Naive thymus-derived CD4-positive, alpha-beta T cell (primary cell): ENCODE results near the gene NTHL1. TPM values are rescaled to one million over a fixed set of nuclear protein-coding genes. Genes with fewer than 3 reads are reported as not detected.

Experiments
- ATAC-seq: fragments of 150-1000 bp; cut with Tn5 transposase; 2 replicates; pipeline ENCODE4 v1.10.0; 2021; ENCODE audit warnings: mild to moderate bottlenecking, moderate library complexity
- CTCF ChIA-PET: fragments of 350-600 bp; sonication (Branson Sonifier 250); formaldehyde crosslinking; loops from one replicate; lab custom pipeline; 2021; ENCODE audit warnings: antibody characterized with exemption; lab: Charles Lee
- POLR2A ChIA-PET: fragments of 350-600 bp; sonication (Branson Sonifier 250); formaldehyde crosslinking; loops from one replicate; lab custom pipeline; 2021; ENCODE audit warnings: antibody characterized with exemption, inconsistent platforms; lab: Charles Lee
- DNase-seq, 9 donors: peaks; one replicate each; pipeline versions ENCODE4 v3.0.0 to v3.0.0-alpha.2; 2020 to 2022; ENCODE audit warnings: mixed read lengths in 1 of 9
- H3K27ac ChIP-seq: one replicate; pipeline ENCODE4 v1.7.0; 2013; ENCODE audit warnings: mild to moderate bottlenecking, low read depth, low read length, moderate library complexity
- H3K27me3 ChIP-seq, 2 donors: one replicate each; pipeline ENCODE4 v1.7.0; 2013; ENCODE audit warnings: low read length in 2 of 2, mild to moderate bottlenecking in 2 of 2, moderate library complexity in 2 of 2; ENCODE audit not compliant: control insufficient read depth in 2 of 2, insufficient read depth in 2 of 2
- H3K36me3 ChIP-seq, 3 experiments: 1 replicate in 2 of 3; 2 replicates in 1 of 3; pipeline ENCODE4 v1.7.0; 2013; ENCODE audit warnings: low read length in 3 of 3, mild to moderate bottlenecking in 3 of 3, moderate library complexity in 1 of 3; ENCODE audit not compliant: insufficient read depth in 3 of 3, control insufficient read depth in 2 of 3
- H3K4me1 ChIP-seq, 2 donors: one replicate each; pipeline ENCODE4 v1.7.0; 2013; ENCODE audit warnings: low read length in 2 of 2, mild to moderate bottlenecking in 2 of 2, moderate library complexity in 1 of 2; ENCODE audit not compliant: control insufficient read depth in 2 of 2, insufficient read depth in 2 of 2
- H3K4me3 ChIP-seq: 2 replicates; pipeline ENCODE4 v1.7.0; 2013; ENCODE audit warnings: mild to moderate bottlenecking, low read length
- H3K9me3 ChIP-seq, 3 experiments: 1 replicate in 2 of 3; 2 replicates in 1 of 3; pipeline ENCODE4 v1.7.0; 2013; ENCODE audit warnings: low read length in 3 of 3; ENCODE audit not compliant: control insufficient read depth in 2 of 3
- H3K27ac Mint-ChIP-seq, 9 donors: one replicate each; pipeline ENCODE4 v1.8.0; 2020 to 2022; ENCODE audit warnings: mixed read lengths in 9 of 9, mild to moderate bottlenecking in 8 of 9, moderate library complexity in 5 of 9, inconsistent platforms in 2 of 9
- H3K27me3 Mint-ChIP-seq, 5 donors: one replicate each; pipeline ENCODE4 v1.8.0; 2021 to 2022; ENCODE audit warnings: mixed read lengths in 5 of 5, mild to moderate bottlenecking in 1 of 5
- H3K36me3 Mint-ChIP-seq, 5 donors: one replicate each; pipeline ENCODE4 v1.8.0; 2020 to 2022; ENCODE audit warnings: mixed read lengths in 5 of 5, mild to moderate bottlenecking in 3 of 5, inconsistent platforms in 1 of 5
- H3K4me1 Mint-ChIP-seq, 7 donors: one replicate each; pipeline ENCODE4 v1.8.0; 2020 to 2022; ENCODE audit warnings: mixed read lengths in 7 of 7, mild to moderate bottlenecking in 3 of 7, inconsistent platforms in 1 of 7
- H3K4me3 Mint-ChIP-seq, 10 donors: one replicate each; pipeline ENCODE4 v1.8.0; 2020 to 2022; ENCODE audit warnings: mild to moderate bottlenecking in 10 of 10, mixed read lengths in 10 of 10, moderate library complexity in 6 of 10, inconsistent platforms in 2 of 10
- H3K9me3 Mint-ChIP-seq, 11 donors: one replicate each; pipeline ENCODE4 v1.8.0; 2020 to 2022; ENCODE audit warnings: mixed read lengths in 11 of 11, mild to moderate bottlenecking in 4 of 11, inconsistent platforms in 1 of 11, moderate library complexity in 1 of 11
- intact Hi-C, 2 donors: fragments of 100-400 bp; cut with micrococcal nuclease; formaldehyde crosslinking; loops; one replicate each; pipeline ENCODE4 v1.15.1; 2023
- polyA plus RNA-seq, 2 donors: library from polyadenylated mRNA; unstranded; fragments of 300-500 nt; fragmentation: Illumina TruSeq; gene quantifications; one replicate each; pipeline ENCODE4 v1.2.3, GENCODE V29; 2021
- total RNA-seq, 6 experiments: library from RNA in 5 of 6; stranded (reverse) in 5 of 6; gene quantifications; 1 replicate in 5 of 6; 2 replicates in 1 of 6; pipeline ENCODE4 v1.2.3 and lab custom pipeline; 2021 to 2026

The NTHL1 gene
- total and polyA plus RNA-seq, 7 experiments from 2014 or later: 4.4 to 27.0 (median 9.4) TPM

DNA sequence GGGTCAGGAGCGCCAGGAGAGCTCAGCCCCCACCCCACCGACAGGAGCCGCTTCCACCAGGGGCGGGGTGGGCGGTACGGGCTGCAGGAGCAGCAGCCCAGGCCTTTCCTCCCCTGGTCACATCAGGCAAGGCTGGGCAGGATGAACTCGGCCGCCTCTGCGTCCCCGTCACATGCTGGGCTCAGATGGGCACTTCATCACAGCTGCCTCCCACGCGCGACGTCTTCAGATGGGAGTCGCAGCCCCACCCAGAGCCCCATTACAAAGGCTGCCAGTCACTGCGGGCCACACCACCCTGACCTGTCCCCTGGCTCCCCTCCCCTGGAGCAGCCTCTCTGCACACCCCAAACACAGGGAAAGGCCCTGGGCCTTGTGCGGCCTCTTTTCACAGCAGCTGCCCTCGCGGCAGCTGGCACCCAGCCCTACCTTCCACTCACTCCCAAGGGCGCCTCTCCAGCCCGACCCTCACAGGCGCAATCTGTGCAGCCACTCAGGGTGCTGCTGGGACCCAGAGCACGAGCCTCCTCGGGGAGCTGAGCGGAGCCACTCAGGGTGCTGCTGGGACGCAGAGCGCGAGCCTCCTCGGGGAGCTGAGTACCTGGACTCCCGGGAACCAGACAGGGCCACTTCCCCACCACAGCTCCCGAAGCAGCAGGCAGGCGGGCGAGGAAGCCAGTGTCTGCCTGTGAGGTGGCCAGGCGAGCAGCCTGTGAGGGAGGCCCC, 42.7 kb downstream of the NTHL1 start:
- Mint-ChIP-seq H3K36me3 (peaks cover 0 to 12% (median 0%) of the 10 kb centered on the region in 5 donors), H3K27me3 (no peaks in the 10 kb centered on the region), H3K4me1 (peaks cover 22 to 42% (median 30%) of the 10 kb centered on the region in 7 donors), H3K4me3 (peak overlapping the region in 2 of 10 donors; percentile 14 to 21), H3K27ac (no peak overlapping the region), H3K9me3 (no peaks in the 10 kb centered on the region)
- peaks cover 0 to 37% (median 5%) of the 10 kb centered on the region in 3 experiments for H3K36me3 ChIP-seq
- no peaks in the 10 kb centered on the region for H3K9me3 ChIP-seq
- CTCF ChIA-PET: interaction anchor here (0.6 to 1.6 kb wide), 2 partner anchors 19 to 150 kb away, joined by 3 to 11 read pairs; partner anchors contain the start of gene TRAF7
- no peak overlapping the region for H3K27ac ChIP-seq
- no peak for ATAC-seq
- H3K27me3 ChIP-seq: no peaks in the 10 kb centered on the region
- peaks cover 29 to 31% of the 10 kb centered on the region in 2 donors for H3K4me1 ChIP-seq
- POLR2A ChIA-PET: interaction anchor here (1.3 to 2.4 kb wide), 4 partner anchors 10 to 150 kb away, joined by 4 to 8 read pairs (median 6); partner anchors contain the start of genes RPS2 and TRAF7
- DNase-seq: no peak
- H3K4me3 ChIP-seq: no peak overlapping the region
- intact Hi-C loops: loop anchor here in 1 of 2 donors (5.0 kb wide), 1 partner anchor 42 kb away; the partner anchor contains the start of genes NTHL1 and TSC2

DNA sequence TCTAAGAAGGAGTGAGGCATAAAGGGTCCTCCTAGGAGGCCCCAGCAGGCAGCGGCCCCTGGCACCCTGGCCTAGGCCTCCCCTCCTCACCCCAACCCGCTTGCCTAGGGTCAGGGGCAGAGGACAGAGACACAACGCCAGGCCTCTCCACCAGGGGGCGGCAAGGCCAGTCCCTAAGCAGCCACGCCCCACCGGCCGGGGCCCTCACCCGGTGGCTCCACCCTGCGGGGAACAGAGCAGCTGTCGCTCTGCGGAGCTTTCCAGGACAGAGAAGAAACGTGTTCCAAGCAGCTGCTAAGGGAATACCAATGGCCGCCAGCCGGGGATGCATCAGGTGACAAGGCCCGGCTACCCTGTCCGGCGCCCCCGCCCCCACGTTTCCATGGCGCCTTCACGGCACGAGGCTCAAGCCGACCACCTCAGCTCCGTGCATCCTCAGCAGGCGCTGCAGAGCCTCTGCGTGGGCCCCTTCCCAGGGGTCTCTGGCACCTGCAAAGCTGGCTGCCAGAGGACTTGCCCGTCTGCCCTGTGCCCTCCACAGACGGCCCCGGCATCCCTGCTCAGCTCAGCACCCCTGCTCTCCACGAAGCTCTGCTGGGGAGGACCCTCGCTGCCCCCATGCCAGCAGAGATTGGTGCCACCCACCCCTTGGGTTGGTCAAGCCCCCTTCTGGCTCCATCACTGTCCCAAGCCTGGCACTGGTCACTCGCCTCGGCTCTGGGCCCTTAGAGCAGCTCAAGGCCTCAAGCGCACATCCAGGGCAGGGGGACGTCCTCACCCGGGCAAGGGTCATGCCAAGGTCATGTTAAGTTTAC, 43.6 kb downstream of the NTHL1 start:
- H3K36me3 ChIP-seq: peaks cover 0 to 46% (median 5%) of the 10 kb centered on the region in 3 experiments
- POLR2A ChIA-PET: interaction anchor here (0.7 to 2.4 kb wide), 8 partner anchors 9 to 177 kb away, joined by 3 to 8 read pairs (median 4); partner anchors contain the start of genes FAHD1, RAB26, RPS2 and TRAF7
- no peak overlapping the region for H3K27ac Mint-ChIP-seq

GRCh38 chr16:2003231-2003826, 44.3 kb downstream of the NTHL1 start:
- CTCF ChIA-PET: interaction anchor here (0.6 to 1.7 kb wide), 7 partner anchors 133 to 802 kb away, joined by 3 to 11 read pairs (median 3); partner anchors contain the start of genes PKD1 and TRAF7
- no peaks in the 10 kb centered on the region for H3K9me3 Mint-ChIP-seq
- intact Hi-C loops: no loop called here

More for the DNA sequence above, 43.6 kb downstream of the NTHL1 start:
- H3K4me1 Mint-ChIP-seq: peaks cover 20 to 41% (median 30%) of the 10 kb centered on the region in 7 donors
- Histone ChIP-seq H3K9me3 (no peaks in the 10 kb centered on the region), H3K27ac (no peak overlapping the region), H3K4me1 (peaks cover 27 to 29% of the 10 kb centered on the region in 2 donors), H3K4me3 (no peak overlapping the region), H3K27me3 (no peaks in the 10 kb centered on the region)
- peaks cover 0 to 12% (median 0%) of the 10 kb centered on the region in 5 donors for H3K36me3 Mint-ChIP-seq
- no peaks in the 10 kb centered on the region for H3K9me3 Mint-ChIP-seq
- ATAC-seq (peak; percentile 98), DNase-seq (peak; percentile 71 to 91 (median 83))
- peak overlapping the region in 3 of 10 donors; percentile 35 to 66 (median 58) for H3K4me3 Mint-ChIP-seq
- H3K27me3 Mint-ChIP-seq: no peaks in the 10 kb centered on the region
- intact Hi-C loops: no loop called here
- CTCF ChIA-PET: interaction anchor here (0.6 to 1.7 kb wide), 9 partner anchors 18 to 803 kb away, joined by 3 to 11 read pairs (median 3); partner anchors contain the start of genes GFER, PKD1 and TRAF7

DNA sequence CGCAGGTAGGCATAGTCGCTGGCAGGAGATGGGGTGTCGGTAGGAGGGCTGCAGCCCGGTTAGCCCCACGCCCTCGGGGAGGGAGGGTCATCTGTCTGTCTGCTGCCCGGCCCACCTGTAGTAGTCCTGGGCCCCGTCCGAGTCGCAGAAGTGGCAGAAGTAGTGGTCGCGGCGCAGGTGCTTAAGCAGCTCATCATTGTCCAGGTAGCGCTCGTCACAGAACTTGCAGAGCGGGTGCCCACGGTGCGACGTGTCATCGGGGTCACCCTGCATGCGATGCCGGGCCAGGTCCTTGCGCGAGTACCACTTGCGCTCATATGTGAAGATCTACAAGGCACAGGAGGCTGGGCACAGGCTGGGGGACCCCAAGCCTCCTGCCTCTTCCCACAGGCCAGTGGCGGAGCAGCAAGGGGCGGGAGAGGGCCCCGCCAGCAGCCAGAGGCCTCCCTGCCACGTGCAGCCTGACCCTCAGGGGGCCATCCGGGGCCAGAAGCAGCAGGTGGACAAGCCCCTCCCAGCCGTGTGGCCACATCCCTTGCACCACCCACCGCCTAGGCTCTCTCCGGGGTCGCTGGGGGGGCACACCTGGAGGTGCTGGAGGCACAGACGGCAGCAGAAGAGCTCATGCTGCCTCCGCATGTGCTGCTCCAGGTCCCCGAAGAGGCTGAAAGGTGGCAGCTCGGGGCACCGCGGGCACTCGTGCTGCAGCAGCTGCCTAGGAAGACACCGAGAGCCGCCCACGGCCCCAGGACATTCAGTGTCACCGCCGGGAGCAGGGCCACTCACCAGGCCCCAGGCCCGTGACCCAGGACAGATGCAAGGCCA, 45.0 kb downstream of the NTHL1 start:
- Histone ChIP-seq H3K27ac (no peak overlapping the region), H3K36me3 (peaks cover 0 to 59% (median 5%) of the 10 kb centered on the region in 3 experiments), H3K27me3 (no peaks in the 10 kb centered on the region), H3K9me3 (no peaks in the 10 kb centered on the region), H3K4me1 (peaks cover 13 to 15% of the 10 kb centered on the region in 2 donors), H3K4me3 (no peak overlapping the region)
- Mint-ChIP-seq H3K36me3 (peaks cover 0 to 9% (median 3%) of the 10 kb centered on the region in 5 donors), H3K9me3 (no peaks in the 10 kb centered on the region), H3K27ac (no peak overlapping the region), H3K27me3 (no peaks in the 10 kb centered on the region), H3K4me1 (peaks cover 9 to 28% (median 18%) of the 10 kb centered on the region in 7 donors), H3K4me3 (no peak overlapping the region)
- ChIA-PET CTCF (interaction anchor here (0.6 to 1.7 kb wide), 8 partner anchors 135 to 801 kb away, joined by 3 to 11 read pairs (median 3); partner anchors contain the start of gene TRAF7), POLR2A (interaction anchor here (0.5 to 2.1 kb wide), 6 partner anchors 9 to 606 kb away, joined by 3 to 8 read pairs (median 3); partner anchors contain the start of genes FAHD1 and TRAF7)
- intact Hi-C loops: no loop called here
- DNase-seq: no peak
- ATAC-seq: no peak

More at GRCh38 chr16:2003231-2003826, 44.3 kb downstream of the NTHL1 start:
- no peak overlapping the region for H3K27ac Mint-ChIP-seq
- peaks cover 14 to 35% (median 24%) of the 10 kb centered on the region in 7 donors for H3K4me1 Mint-ChIP-seq
- no peak overlapping the region for H3K4me3 ChIP-seq
- POLR2A ChIA-PET: interaction anchor here (0.8 to 2.4 kb wide), 5 partner anchors 10 to 176 kb away, joined by 3 to 8 read pairs (median 3); partner anchors contain the start of genes FAHD1, RAB26 and RPS2
- no peaks in the 10 kb centered on the region for H3K9me3 ChIP-seq
- H3K27me3 ChIP-seq: no peaks in the 10 kb centered on the region
- DNase-seq (no peak), ATAC-seq (no peak)
- H3K36me3 ChIP-seq: peaks cover 0 to 53% (median 5%) of the 10 kb centered on the region in 3 experiments
- peaks cover 0 to 10% (median under 1%) of the 10 kb centered on the region in 5 donors for H3K36me3 Mint-ChIP-seq
- no peak overlapping the region for H3K27ac ChIP-seq
- peak overlapping the region in 1 of 10 donors; percentile 66 for H3K4me3 Mint-ChIP-seq
- H3K4me1 ChIP-seq: peaks cover 20 to 22% of the 10 kb centered on the region in 2 donors
- H3K27me3 Mint-ChIP-seq: no peaks in the 10 kb centered on the region

DNA sequence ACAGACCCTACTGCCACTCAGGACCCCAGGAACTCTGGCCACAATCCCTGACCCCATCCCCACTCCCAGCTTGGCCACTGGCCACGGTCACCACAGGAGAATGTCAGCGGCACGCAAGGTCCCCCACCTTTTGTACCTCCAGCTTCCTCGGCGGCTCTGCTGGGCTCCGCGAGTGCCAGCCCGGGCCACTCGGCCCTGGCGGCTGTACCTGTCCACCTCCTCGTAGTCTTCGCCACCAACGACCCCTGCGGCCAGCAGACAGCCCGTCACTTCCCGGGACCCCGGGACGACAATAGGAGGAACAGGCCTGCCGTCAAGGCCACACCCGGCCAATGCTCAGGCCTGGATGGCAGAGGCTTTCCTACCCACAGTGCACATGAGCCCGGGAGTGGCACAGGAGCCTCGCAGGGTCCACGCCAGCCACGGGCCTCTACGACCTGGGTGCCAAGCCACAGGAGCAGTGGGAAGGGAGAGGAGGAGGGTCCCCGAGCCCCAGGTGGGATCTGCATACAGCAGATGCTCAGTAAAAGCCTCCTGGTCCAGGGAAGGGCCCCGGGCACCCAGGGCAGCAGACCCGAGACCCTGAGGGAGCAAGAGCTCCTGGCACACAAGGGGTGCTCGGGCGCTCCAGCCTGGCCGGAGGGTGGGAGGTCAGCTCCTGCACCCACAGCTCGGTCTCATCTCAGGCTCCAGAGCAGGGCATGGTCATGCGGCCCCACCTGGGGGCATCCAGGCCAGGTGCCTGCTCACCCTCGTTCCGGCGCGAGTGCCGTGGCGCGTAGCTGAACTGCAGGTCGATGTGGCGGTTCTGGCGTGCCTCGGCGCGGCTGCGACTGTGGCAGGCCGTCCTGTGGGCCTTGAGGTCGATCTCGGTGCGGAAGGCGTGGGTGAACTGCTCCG, 45.9 kb downstream of the NTHL1 start:
- ATAC-seq (no peak), DNase-seq (no peak)
- CTCF ChIA-PET: interaction anchor here (0.6 kb wide), 2 partner anchors 151 to 419 kb away, joined by 3 read pairs; no protein-coding TSS in a partner anchor
- no peaks in the 10 kb centered on the region for H3K27me3 Mint-ChIP-seq
- H3K9me3 Mint-ChIP-seq: no peaks in the 10 kb centered on the region
- no peak overlapping the region for H3K4me3 Mint-ChIP-seq
- H3K27ac Mint-ChIP-seq: no peak overlapping the region
- POLR2A ChIA-PET: interaction anchor here (0.5 to 1.2 kb wide), 6 partner anchors 8 to 605 kb away, joined by 3 to 8 read pairs (median 3); partner anchors contain the start of genes RPS2 and TRAF7
- H3K4me1 Mint-ChIP-seq: peaks cover 7 to 22% (median 10%) of the 10 kb centered on the region in 7 donors
- no peaks in the 10 kb centered on the region for H3K27me3 ChIP-seq
- peaks cover 0 to 67% (median 5%) of the 10 kb centered on the region in 3 experiments for H3K36me3 ChIP-seq
- peaks cover 6 to 12% of the 10 kb centered on the region in 2 donors for H3K4me1 ChIP-seq
- intact Hi-C loops: no loop called here
- H3K36me3 Mint-ChIP-seq: peaks cover 0 to 9% (median 7%) of the 10 kb centered on the region in 5 donors
- H3K4me3 ChIP-seq: no peak overlapping the region
- no peaks in the 10 kb centered on the region for H3K9me3 ChIP-seq
- no peak overlapping the region for H3K27ac ChIP-seq
